ENCODE results near the gene CHST13. TPM values are rescaled to one million over a fixed set of nuclear protein-coding genes. Genes with fewer than 3 reads are reported as not detected.

CHST13 gene
- total RNA-seq, 1 experiment from 2014 or later: 0.91 TPM

GRCh38 chr3:126503701-126504100, 20.3 kb upstream of the CHST13 start:
- POLR2A ChIA-PET: no interaction called here
- RAD21 ChIA-PET (ENCODE audit: low non-redundant PET in 1 of 2, low total read pairs in 2 of 2, uncharacterized antibody in 2 of 2, unreplicated experiment in 2 of 2): no interaction called here
- Histone ChIP-seq H3K36me3 (ENCODE audit: control insufficient read depth in 1 of 2, insufficient read depth in 2 of 2, low read length in 2 of 2) (no peaks in the 10 kb centered on the region), H2AFZ (ENCODE audit: low read depth, low read length, poor library complexity, severe bottlenecking) (no peak overlapping the region), H3K4me3 (replicated peaks in 1 of 2; ENCODE audit: low read depth in 1 of 2, low read length in 2 of 2) (no peak overlapping the region), H3K4me2 (ENCODE audit: low read length) (no peak overlapping the region), H3K9ac (ENCODE audit: low read length) (no peak overlapping the region), H4K20me1 (ENCODE audit: insufficient read depth) (no peaks in the 10 kb centered on the region), H3K79me2 (ENCODE audit: insufficient read depth, low read length) (no peaks in the 10 kb centered on the region), H3K27ac (ENCODE audit: low read depth, low read length) (no peak overlapping the region), H3K9me2 (ENCODE audit: insufficient read depth) (no peaks in the 10 kb centered on the region), H3K9me3 (ENCODE audit: control insufficient read depth in 1 of 2, insufficient read depth in 1 of 2, low read depth in 1 of 2, low read length in 2 of 2) (no peaks in the 10 kb centered on the region), H3K27me3 (ENCODE audit: insufficient read depth, low read length) (peaks cover 7% of the 10 kb centered on the region; the same call in 1 of the 2 replicates), H3K4me1 (ENCODE audit: control insufficient read depth in 1 of 2, insufficient read depth in 2 of 2, low read length in 2 of 2) (peaks cover 0 to 8% of the 10 kb centered on the region in 2 experiments; a peak in 2 of 4 replicates)
- TF ChIP-seq EGR1 (IDR thresholded peaks at IDR 0.05; ENCODE audit: low read depth): no peak
- TF ChIP-seq JUND (IDR thresholded peaks at IDR 0.05): no peak
- no peak for TF ChIP-seq ELF1 (IDR thresholded peaks at IDR 0.05; ENCODE audit: borderline replicate concordance, low read depth)
- no peak for TF ChIP-seq ZFX (IDR thresholded peaks at IDR 0.05)
- TF ChIP-seq ATF3 (IDR thresholded peaks at IDR 0.05): no peak
- no peak for TF ChIP-seq SIN3A (IDR thresholded peaks at IDR 0.05; ENCODE audit: low read depth)
- TF ChIP-seq EZH2 (IDR thresholded peaks at IDR 0.05): no peak
- TF ChIP-seq POLR2A (IDR thresholded peaks at IDR 0.05; ENCODE audit: borderline replicate concordance, extremely low read depth, insufficient read depth, insufficient read length): no peak
- TF ChIP-seq TCF7L2 (IDR thresholded peaks at IDR 0.05; ENCODE audit: borderline replicate concordance, extremely low read depth, insufficient read depth, insufficient read length): no peak
- no peak for TF ChIP-seq ZNF274 (IDR thresholded peaks at IDR 0.05; ENCODE audit: low read depth, low read length)
- no peak for TF ChIP-seq MAX (IDR thresholded peaks at IDR 0.05)
- no peak for TF ChIP-seq CEBPB (IDR thresholded peaks at IDR 0.05; ENCODE audit: low read depth)
- no peak for TF ChIP-seq CBX3 (IDR thresholded peaks at IDR 0.05; ENCODE audit: low read depth)
- TF ChIP-seq REST (IDR thresholded peaks at IDR 0.05; ENCODE audit: low read depth): no peak
- CTCF ChIA-PET: no interaction called here
- ATAC-seq (no peak), DNase-seq (ENCODE audit: low read depth, low spot score) (no peak)
- BruUV-seq (replicated peaks): no TSS peak
- intact Hi-C loops (cut with micrococcal nuclease): no loop called here

Data from HCT116 (cell line).